Liver (tissue), 2 donors: ENCODE measurements around the gene RGS18.

ENCODE experiments used
- MAX ChIP-seq: IDR thresholded peaks from 2 replicates; pipeline ENCODE4 v1.6.1; 2016; ENCODE audit warnings: antibody characterized with exemption
- TF ChIP-seq, protein P1 (sequence below): fragments of 150-350 bp; IDR thresholded peaks from 2 replicates; pipeline ENCODE4 v1.5.1; 2017; ENCODE audit warnings: improper control_type of control experiment, low read depth, low read length; ENCODE audit not compliant: missing input control
- donor health status: healthy.

GRCh38 chr1:192161976-192162375, 3.7 kb downstream of the RGS18 start:
- TF ChIP-seq, protein P1, sequence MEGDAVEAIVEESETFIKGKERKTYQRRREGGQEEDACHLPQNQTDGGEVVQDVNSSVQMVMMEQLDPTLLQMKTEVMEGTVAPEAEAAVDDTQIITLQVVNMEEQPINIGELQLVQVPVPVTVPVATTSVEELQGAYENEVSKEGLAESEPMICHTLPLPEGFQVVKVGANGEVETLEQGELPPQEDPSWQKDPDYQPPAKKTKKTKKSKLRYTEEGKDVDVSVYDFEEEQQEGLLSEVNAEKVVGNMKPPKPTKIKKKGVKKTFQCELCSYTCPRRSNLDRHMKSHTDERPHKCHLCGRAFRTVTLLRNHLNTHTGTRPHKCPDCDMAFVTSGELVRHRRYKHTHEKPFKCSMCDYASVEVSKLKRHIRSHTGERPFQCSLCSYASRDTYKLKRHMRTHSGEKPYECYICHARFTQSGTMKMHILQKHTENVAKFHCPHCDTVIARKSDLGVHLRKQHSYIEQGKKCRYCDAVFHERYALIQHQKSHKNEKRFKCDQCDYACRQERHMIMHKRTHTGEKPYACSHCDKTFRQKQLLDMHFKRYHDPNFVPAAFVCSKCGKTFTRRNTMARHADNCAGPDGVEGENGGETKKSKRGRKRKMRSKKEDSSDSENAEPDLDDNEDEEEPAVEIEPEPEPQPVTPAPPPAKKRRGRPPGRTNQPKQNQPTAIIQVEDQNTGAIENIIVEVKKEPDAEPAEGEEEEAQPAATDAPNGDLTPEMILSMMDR = no peak
- no peak for TF ChIP-seq MAX
